ENCODE measurements around the gene ARRDC4.

GRCh38 chr15:97976766-97977503 lies 16.4 kb downstream of the ARRDC4 start:
- TF ChIP-seq ZHX1 (conservative IDR thresholded peaks at IDR 0.05; ENCODE audit: low read length) (no peak), U2AF1 (optimal IDR thresholded peaks at IDR 0.05; ENCODE audit: low read depth, low read length) (no peak), ESRRA (IDR thresholded peaks at IDR 0.05; ENCODE audit: borderline replicate concordance, low read depth) (no peak), YY1 (IDR thresholded peaks at IDR 0.05; ENCODE audit: borderline replicate concordance in 1 of 3, control insufficient read depth in 1 of 3, extremely low read depth in 1 of 3, insufficient read depth in 3 of 3, insufficient read length in 1 of 3, insufficient replicate concordance in 2 of 3, low read depth in 1 of 3, low read length in 2 of 3) (no peak), HMG20B (CRISPR knock-in tag; IDR thresholded peaks at IDR 0.05) (no peak), CTCF (IDR thresholded peaks at IDR 0.05 in 2 of 3, conservative IDR thresholded peaks at IDR 0.05 in 1 of 3; ENCODE audit: insufficient read depth in 2 of 3, low read depth in 1 of 3, low read length in 3 of 3) (no peak), RNF2 (IDR thresholded peaks at IDR 0.05) (no peak), ZFP30 (CRISPR knock-in tag; IDR thresholded peaks at IDR 0.05; ENCODE audit: borderline replicate concordance) (no peak), MTA1 (IDR thresholded peaks at IDR 0.05; ENCODE audit: borderline replicate concordance) (no peak), BRF2 (IDR thresholded peaks at IDR 0.05; ENCODE audit: borderline replicate concordance, insufficient read depth, insufficient read length) (no peak), IRF2 (CRISPR knock-in tag; IDR thresholded peaks at IDR 0.05) (no peak), ELF4 (CRISPR knock-in tag; IDR thresholded peaks at IDR 0.05) (no peak)
